K562 (cell line): ENCODE data around the gene SCAMP3. TPM values are rescaled to one million over a fixed set of nuclear protein-coding genes. Genes with fewer than 3 reads are reported as not detected.
A peak's percentile ranks its signal among the peaks of the same experiment; 100 is the strongest.

Experiments used
- ADNP ChIP-seq: fragments of 200-800 bp; sonication (Bioruptor generic); IDR thresholded peaks from 2 replicates; pipeline ENCODE4 v1.6.1; 2016; ENCODE audit warnings: missing genetic modification characterization, missing compliant biosample characterization
- BCOR ChIP-seq: fragments of 450-650 bp; IDR thresholded peaks from 2 replicates; pipeline ENCODE4 v1.6.1; 2016
- CC2D1A ChIP-seq: fragments of 450-650 bp; IDR thresholded peaks from 2 replicates; pipeline ENCODE4 v1.6.1; 2017; ENCODE audit warnings: mild to moderate bottlenecking
- FOSL1 ChIP-seq: fragments of 200-800 bp; sonication (Bioruptor generic); conservative IDR thresholded peaks from 2 replicates; pipeline ENCODE4 v1.6.1; 2016; ENCODE audit warnings: missing genetic modification characterization, missing compliant biosample characterization
- FUS ChIP-seq: fragments of 200-400 bp; formaldehyde crosslinking; optimal IDR thresholded peaks from 2 replicates; pipeline ENCODE3; 2017; ENCODE audit warnings: low read depth, low read length
- HDGF ChIP-seq: fragments of 450-650 bp; IDR thresholded peaks from 2 replicates; pipeline ENCODE4 v1.6.1; 2016
- HEY1 ChIP-seq: fragments of 250-450 bp; sonication (Bioruptor Pico); IDR thresholded peaks from 2 replicates; pipeline ENCODE4 v1.5.0; 2020; ENCODE audit warnings: mild to moderate bottlenecking, moderate library complexity, borderline replicate concordance
- POLR2G ChIP-seq: fragments of 200-400 bp; formaldehyde crosslinking; IDR thresholded peaks from 2 replicates; pipeline ENCODE4 v1.6.1; 2017; ENCODE audit warnings: low read depth, mild to moderate bottlenecking, antibody characterized with exemption, low read length, moderate library complexity
- SMAD4 ChIP-seq: fragments of 250-450 bp; sonication (Bioruptor Pico); conservative IDR thresholded peaks from 2 replicates; pipeline ENCODE4 v1.8.0; 2021; ENCODE audit warnings: inconsistent platforms, mild to moderate bottlenecking, moderate library complexity
- TAF9B ChIP-seq: fragments of 450-650 bp; IDR thresholded peaks from 2 replicates; pipeline ENCODE4 v1.6.1; 2018; ENCODE audit warnings: mild to moderate bottlenecking; ENCODE audit not compliant: partially characterized antibody
- XRCC3 ChIP-seq: fragments of 450-650 bp; IDR thresholded peaks from 2 replicates; pipeline ENCODE4 v1.6.1; 2017; ENCODE audit warnings: mild to moderate bottlenecking, moderate library complexity
- XRCC4 ChIP-seq: IDR thresholded peaks from one replicate; pipeline ENCODE4 v1.6.1; 2011; ENCODE audit not compliant: insufficient read depth, insufficient read length; ENCODE audit errors: extremely low read depth
- ZC3H8 ChIP-seq: fragments of 450-650 bp; IDR thresholded peaks from 2 replicates; pipeline ENCODE4 v1.6.1; 2017
- ZNF316 ChIP-seq: fragments of 450-650 bp; IDR thresholded peaks from 2 replicates; pipeline ENCODE4 v1.6.1; 2016
- ZNF76 ChIP-seq: fragments of 250-450 bp; sonication (Bioruptor Pico); IDR thresholded peaks from 2 replicates; pipeline ENCODE4 v1.4.0; 2020; ENCODE audit warnings: mild to moderate bottlenecking, moderate library complexity, borderline replicate concordance
- polyA plus RNA-seq, 8 experiments: library from polyadenylated mRNA; depleted of rRNA in 4 of 8; stranded (reverse) in 5 of 8; unstranded in 3 of 8; fragments of >200 nt; fragmentation: Nextera tagmentation in 2 of 8; fragmentation: Illumina TruSeq in 1 of 8; extraction: Ambion mirVana in 2 of 8; extraction: Trizol in 1 of 8; gene quantifications; 2 replicates each; pipeline versions ENCODE4 v1.2.1 to v1.2.3, GENCODE V29; 2011 to 2014; ENCODE audit warnings: inconsistent platforms in 1 of 8, missing spikeins in 1 of 8
- total RNA-seq, 7 experiments: library from RNA; depleted of rRNA in 6 of 7; stranded (reverse); fragments of >200 nt in 6 of 7; fragmentation: Illumina TruSeq in 2 of 7; extraction: Trizol in 2 of 7; gene quantifications; 2 replicates each; pipeline versions ENCODE4 v1.2.1 to v1.2.3, GENCODE V29; 2011 to 2021; ENCODE audit warnings: low replicate concordance in 1 of 7
- TF ChIP-seq, protein P1 (sequence below): fragments of 450-650 bp; conservative IDR thresholded peaks from 2 replicates; pipeline ENCODE4 v1.6.1; 2016; ENCODE audit warnings: missing genetic modification characterization, low read depth, mild to moderate bottlenecking, missing compliant biosample characterization, moderate library complexity
- TF ChIP-seq, protein P2 (sequence below), 2 experiments: IDR thresholded peaks; 2 replicates each; pipeline ENCODE4 v1.6.1; 2011; ENCODE audit warnings: borderline replicate concordance in 1 of 2, control low read depth in 1 of 2, low read depth in 1 of 2, low read length in 1 of 2, mild to moderate bottlenecking in 1 of 2, mixed read lengths in 1 of 2, moderate library complexity in 1 of 2; ENCODE audit not compliant: insufficient read depth in 1 of 2, insufficient read length in 1 of 2, poor library complexity in 1 of 2, severe bottlenecking in 1 of 2; ENCODE audit errors: extremely low read depth in 1 of 2
- TF ChIP-seq, protein P3 (sequence below): sonication (generic); formaldehyde crosslinking; IDR thresholded peaks from 2 replicates; pipeline ENCODE4 v1.8.0; 2023; ENCODE audit warnings: mild to moderate bottlenecking, missing genetic modification reagents
- TF ChIP-seq, protein P4 (sequence below): fragments of 250-450 bp; sonication (Bioruptor Pico); IDR thresholded peaks from 2 replicates; pipeline ENCODE4 v1.9.0; 2021; ENCODE audit warnings: mild to moderate bottlenecking, inconsistent platforms
- TF ChIP-seq, protein P5 (sequence below): fragments of 450-650 bp; formaldehyde crosslinking; IDR thresholded peaks from 2 replicates; pipeline ENCODE4 v1.4.0; 2022; ENCODE audit warnings: missing genetic modification characterization

SCAMP3 gene
- total and polyA plus RNA-seq, 9 of the 15 experiments (the other 6 are each of a cell fraction or from before 2014, with no cell fraction given), result 14.2 to 131 (median 86.1) TPM

DNA sequence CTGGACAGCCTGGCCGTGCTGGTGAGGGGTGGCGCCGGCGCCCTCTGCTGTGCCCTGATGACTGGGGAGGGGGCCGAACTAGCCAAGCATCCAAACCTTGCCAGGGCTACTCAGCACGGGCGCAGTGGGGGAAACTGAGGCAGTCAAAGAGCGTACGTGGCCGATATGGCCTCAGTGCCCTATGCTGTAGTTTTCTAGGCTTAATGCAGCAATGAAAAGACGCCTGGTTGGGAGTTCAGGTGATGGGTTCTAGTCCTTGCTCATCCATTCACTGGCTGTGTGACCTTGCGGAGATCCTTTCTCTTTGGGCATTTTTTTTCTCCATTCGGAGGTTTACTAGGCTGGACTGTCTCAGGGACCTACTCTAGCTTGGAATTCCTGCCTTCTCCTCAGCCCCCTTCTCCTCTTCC is 52.8 kb downstream of the SCAMP3 start (continued):
- TF ChIP-seq, protein P1, sequence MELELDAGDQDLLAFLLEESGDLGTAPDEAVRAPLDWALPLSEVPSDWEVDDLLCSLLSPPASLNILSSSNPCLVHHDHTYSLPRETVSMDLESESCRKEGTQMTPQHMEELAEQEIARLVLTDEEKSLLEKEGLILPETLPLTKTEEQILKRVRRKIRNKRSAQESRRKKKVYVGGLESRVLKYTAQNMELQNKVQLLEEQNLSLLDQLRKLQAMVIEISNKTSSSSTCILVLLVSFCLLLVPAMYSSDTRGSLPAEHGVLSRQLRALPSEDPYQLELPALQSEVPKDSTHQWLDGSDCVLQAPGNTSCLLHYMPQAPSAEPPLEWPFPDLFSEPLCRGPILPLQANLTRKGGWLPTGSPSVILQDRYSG (tag), result no peak
- TF ChIP-seq SMAD4 (no peak), FOSL1 (tag) (0 out of 2 replicates have a peak, but pooled peaks have one; percentile 2), XRCC3 (no peak), XRCC4 (no peak), TAF9B (no peak), ADNP (no peak), HDGF (no peak), ZNF316 (no peak), POLR2G (no peak), CC2D1A (no peak), BCOR (peak; percentile 98), ZC3H8 (no peak), HEY1 (CRISPR knock-in tag) (no peak), ZNF76 (CRISPR knock-in tag) (no peak), FUS (no peak)
- TF ChIP-seq, protein P2, sequence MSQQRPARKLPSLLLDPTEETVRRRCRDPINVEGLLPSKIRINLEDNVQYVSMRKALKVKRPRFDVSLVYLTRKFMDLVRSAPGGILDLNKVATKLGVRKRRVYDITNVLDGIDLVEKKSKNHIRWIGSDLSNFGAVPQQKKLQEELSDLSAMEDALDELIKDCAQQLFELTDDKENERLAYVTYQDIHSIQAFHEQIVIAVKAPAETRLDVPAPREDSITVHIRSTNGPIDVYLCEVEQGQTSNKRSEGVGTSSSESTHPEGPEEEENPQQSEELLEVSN (IDR thresholded peaks at IDR 0.05; ENCODE audit: borderline replicate concordance in 1 of 2, extremely low read depth in 1 of 2, insufficient read depth in 1 of 2, insufficient read length in 1 of 2, low read depth in 1 of 2, low read length in 1 of 2, poor library complexity in 1 of 2, severe bottlenecking in 1 of 2), result no peak
- TF ChIP-seq, protein P3, sequence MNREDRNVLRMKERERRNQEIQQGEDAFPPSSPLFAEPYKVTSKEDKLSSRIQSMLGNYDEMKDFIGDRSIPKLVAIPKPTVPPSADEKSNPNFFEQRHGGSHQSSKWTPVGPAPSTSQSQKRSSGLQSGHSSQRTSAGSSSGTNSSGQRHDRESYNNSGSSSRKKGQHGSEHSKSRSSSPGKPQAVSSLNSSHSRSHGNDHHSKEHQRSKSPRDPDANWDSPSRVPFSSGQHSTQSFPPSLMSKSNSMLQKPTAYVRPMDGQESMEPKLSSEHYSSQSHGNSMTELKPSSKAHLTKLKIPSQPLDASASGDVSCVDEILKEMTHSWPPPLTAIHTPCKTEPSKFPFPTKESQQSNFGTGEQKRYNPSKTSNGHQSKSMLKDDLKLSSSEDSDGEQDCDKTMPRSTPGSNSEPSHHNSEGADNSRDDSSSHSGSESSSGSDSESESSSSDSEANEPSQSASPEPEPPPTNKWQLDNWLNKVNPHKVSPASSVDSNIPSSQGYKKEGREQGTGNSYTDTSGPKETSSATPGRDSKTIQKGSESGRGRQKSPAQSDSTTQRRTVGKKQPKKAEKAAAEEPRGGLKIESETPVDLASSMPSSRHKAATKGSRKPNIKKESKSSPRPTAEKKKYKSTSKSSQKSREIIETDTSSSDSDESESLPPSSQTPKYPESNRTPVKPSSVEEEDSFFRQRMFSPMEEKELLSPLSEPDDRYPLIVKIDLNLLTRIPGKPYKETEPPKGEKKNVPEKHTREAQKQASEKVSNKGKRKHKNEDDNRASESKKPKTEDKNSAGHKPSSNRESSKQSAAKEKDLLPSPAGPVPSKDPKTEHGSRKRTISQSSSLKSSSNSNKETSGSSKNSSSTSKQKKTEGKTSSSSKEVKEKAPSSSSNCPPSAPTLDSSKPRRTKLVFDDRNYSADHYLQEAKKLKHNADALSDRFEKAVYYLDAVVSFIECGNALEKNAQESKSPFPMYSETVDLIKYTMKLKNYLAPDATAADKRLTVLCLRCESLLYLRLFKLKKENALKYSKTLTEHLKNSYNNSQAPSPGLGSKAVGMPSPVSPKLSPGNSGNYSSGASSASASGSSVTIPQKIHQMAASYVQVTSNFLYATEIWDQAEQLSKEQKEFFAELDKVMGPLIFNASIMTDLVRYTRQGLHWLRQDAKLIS (CRISPR knock-in tag), result 0 out of 2 replicates have a peak, but pooled peaks have one; percentile 64
- TF ChIP-seq, protein P4, sequence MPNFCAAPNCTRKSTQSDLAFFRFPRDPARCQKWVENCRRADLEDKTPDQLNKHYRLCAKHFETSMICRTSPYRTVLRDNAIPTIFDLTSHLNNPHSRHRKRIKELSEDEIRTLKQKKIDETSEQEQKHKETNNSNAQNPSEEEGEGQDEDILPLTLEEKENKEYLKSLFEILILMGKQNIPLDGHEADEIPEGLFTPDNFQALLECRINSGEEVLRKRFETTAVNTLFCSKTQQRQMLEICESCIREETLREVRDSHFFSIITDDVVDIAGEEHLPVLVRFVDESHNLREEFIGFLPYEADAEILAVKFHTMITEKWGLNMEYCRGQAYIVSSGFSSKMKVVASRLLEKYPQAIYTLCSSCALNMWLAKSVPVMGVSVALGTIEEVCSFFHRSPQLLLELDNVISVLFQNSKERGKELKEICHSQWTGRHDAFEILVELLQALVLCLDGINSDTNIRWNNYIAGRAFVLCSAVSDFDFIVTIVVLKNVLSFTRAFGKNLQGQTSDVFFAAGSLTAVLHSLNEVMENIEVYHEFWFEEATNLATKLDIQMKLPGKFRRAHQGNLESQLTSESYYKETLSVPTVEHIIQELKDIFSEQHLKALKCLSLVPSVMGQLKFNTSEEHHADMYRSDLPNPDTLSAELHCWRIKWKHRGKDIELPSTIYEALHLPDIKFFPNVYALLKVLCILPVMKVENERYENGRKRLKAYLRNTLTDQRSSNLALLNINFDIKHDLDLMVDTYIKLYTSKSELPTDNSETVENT (CRISPR knock-in tag), result 0 out of 2 replicates have a peak, but pooled peaks have one; percentile 15
- TF ChIP-seq, protein P5, sequence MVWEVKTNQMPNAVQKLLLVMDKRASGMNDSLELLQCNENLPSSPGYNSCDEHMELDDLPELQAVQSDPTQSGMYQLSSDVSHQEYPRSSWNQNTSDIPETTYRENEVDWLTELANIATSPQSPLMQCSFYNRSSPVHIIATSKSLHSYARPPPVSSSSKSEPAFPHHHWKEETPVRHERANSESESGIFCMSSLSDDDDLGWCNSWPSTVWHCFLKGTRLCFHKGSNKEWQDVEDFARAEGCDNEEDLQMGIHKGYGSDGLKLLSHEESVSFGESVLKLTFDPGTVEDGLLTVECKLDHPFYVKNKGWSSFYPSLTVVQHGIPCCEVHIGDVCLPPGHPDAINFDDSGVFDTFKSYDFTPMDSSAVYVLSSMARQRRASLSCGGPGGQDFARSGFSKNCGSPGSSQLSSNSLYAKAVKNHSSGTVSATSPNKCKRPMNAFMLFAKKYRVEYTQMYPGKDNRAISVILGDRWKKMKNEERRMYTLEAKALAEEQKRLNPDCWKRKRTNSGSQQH (CRISPR knock-in tag), result no peak
